SJSA1 (cell line): ENCODE results near the gene PDZD4. TPM values are rescaled to one million over a fixed set of nuclear protein-coding genes. Genes with fewer than 3 reads are reported as not detected.

Source experiments
- DNase-seq, 2 experiments: peaks; one replicate each; pipeline ENCODE4 v3.0.0-alpha.2; 2015 to 2020; ENCODE audit warnings: low spot score in 2 of 2, low read depth in 1 of 2
- H3K27ac ChIP-seq: fragments of 250-450 bp; sonication (Bioruptor Pico); 2 replicates; pipeline ENCODE4 v1.5.1; 2020; ENCODE audit warnings: mild to moderate bottlenecking, moderate library complexity
- H3K27me3 ChIP-seq: fragments of 250-450 bp; sonication (Bioruptor Pico); replicated peaks from 2 replicates; pipeline ENCODE4 v1.5.1; 2020; ENCODE audit warnings: mild to moderate bottlenecking, moderate library complexity
- H3K36me3 ChIP-seq: fragments of 250-450 bp; sonication (Bioruptor Pico); 2 replicates; pipeline ENCODE4 v1.5.1; 2020; ENCODE audit warnings: mild to moderate bottlenecking
- H3K4me1 ChIP-seq: fragments of 250-450 bp; sonication (Bioruptor Pico); replicated peaks from 2 replicates; pipeline ENCODE4 v1.6.1; 2021; ENCODE audit warnings: mild to moderate bottlenecking
- H3K4me3 ChIP-seq: fragments of 250-450 bp; sonication (Bioruptor Pico); 2 replicates; pipeline ENCODE4 v1.5.1; 2020; ENCODE audit warnings: mild to moderate bottlenecking
- H3K9me3 ChIP-seq: fragments of 250-450 bp; sonication (Bioruptor Pico); replicated peaks from 2 replicates; pipeline ENCODE4 v1.5.1; 2020; ENCODE audit warnings: mild to moderate bottlenecking
- total RNA-seq: library from RNA; depleted of rRNA; stranded (reverse); fragments of >200 nt; shearing (Covaris generic); gene quantifications from 2 replicates; pipeline ENCODE4 v1.2.3, GENCODE V29; 2014

PDZD4 gene
- total RNA-seq, 1 experiment from 2014 or later = 0.79 TPM

DNA sequence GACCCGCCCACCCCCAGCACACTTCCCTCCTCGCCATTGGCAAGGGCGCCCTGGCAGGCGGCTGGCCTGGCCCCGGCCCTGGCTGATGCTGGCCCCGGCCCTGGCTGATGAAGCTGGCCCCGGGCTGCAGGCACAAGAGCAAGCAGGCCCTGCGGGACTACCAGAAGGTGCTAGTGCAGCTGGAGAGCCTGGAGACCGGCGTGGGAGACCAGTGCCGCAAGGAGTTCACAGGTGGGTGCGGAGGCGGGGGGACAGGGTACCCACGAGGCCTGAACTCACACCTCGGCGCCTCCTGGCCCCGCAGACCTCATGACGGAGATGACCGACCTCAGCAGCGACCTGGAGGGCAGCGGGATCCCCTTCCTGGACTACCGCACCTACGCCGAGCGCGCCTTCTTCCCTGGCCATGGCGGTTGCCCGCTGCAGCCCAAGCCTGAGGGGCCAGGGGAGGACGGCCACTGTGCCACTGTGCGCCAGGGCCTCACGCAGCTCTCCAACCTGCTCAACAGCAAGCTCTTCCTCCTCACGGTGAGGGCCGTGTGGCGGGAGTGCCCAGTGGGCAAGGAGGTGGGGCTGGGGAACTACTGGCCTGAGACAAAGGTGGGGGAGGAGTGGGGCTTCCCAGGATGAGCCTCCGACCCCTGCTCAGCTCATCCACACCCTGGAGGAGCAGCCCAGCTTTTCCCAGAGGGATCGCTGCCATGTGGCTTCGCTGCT lies 55.6 kb downstream of the PDZD4 start:
- Histone ChIP-seq H3K36me3 (no peaks in the 10 kb centered on the region), H3K4me1 (no peaks in the 10 kb centered on the region), H3K4me3 (no peak overlapping the region), H3K27ac (no peak overlapping the region), H3K27me3 (no peaks in the 10 kb centered on the region), H3K9me3 (no peaks in the 10 kb centered on the region)
- no peak for DNase-seq

DNA sequence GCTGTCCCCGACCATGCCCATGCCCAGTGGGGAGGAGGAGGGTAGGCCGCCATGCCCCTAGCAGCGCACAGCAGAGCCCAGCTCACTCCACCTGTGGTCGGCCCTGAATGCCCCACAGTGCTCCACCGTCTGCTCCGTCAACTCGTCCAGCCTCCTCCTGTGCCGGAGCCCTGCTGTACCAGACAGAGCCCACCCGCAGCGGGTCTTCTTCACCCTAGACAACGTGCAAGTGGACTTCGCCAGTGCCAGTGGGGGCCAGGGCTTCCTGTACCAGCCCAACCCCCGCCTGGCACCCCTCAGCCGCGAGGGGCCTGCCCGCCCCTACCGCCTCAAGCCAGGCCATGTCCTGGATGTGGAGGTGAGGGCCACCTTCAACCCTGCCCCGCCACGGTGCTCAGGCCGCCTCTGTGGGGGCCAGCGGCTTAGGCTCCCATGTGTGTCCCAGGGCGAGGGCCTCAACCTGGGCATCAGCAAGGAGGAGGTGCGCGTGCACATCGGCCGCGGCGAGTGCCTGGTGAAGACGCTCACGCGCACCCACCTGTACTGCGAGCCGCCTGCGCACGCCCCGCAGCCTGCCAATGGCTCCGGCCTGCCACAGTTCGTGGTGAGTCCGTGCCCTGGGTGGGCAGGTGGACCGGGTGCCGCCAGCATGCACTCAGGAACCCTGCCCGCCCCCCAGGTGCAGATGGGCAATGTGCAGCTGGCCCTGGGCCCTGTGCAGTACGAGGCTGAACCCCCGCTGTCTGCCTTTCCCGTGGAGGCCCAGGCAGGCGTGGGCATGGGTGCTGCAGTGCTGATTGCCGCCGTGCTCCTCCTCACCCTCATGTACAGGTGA lies 56.4 kb downstream of the PDZD4 start:
- H3K27me3 ChIP-seq = no peaks in the 10 kb centered on the region
- no peak for DNase-seq
- no peaks in the 10 kb centered on the region for H3K4me1 ChIP-seq
- H3K4me3 ChIP-seq = no peak overlapping the region
- no peaks in the 10 kb centered on the region for H3K36me3 ChIP-seq
- no peak overlapping the region for H3K27ac ChIP-seq
- no peaks in the 10 kb centered on the region for H3K9me3 ChIP-seq

DNA sequence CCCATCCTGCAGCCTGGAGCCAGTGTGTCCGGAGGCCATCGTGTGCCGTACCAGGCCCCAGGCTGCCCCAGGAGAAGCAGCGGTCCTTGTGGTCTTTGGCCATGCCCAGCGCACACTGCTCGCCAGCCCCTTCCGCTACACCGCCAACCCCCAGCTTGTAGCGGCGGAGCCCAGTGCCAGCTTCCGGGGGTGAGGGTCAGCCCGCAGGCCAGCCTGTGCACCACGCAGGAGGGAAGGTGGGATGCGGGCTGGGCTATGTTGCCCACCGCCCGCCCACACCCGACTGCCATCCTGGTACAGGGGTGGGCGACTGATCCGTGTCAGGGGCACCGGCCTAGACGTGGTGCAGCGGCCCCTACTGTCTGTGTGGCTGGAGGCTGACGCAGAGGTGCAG lies 57.1 kb downstream of the PDZD4 start:
- no peak overlapping the region for H3K27ac ChIP-seq

GRCh38 chrX:153772316-153773217 lies 57.8 kb downstream of the PDZD4 start:
- H3K27ac ChIP-seq = no peak overlapping the region
- no peak for DNase-seq
- H3K4me1 ChIP-seq = no peaks in the 10 kb centered on the region
- H3K27me3 ChIP-seq = no peaks in the 10 kb centered on the region
- H3K4me3 ChIP-seq = no peak overlapping the region
- no peaks in the 10 kb centered on the region for H3K36me3 ChIP-seq
- H3K9me3 ChIP-seq = no peaks in the 10 kb centered on the region

More for the DNA sequence above, 57.1 kb downstream of the PDZD4 start:
- no peak for DNase-seq
- Histone ChIP-seq H3K9me3 (no peaks in the 10 kb centered on the region), H3K27me3 (no peaks in the 10 kb centered on the region), H3K4me3 (no peak overlapping the region), H3K4me1 (no peaks in the 10 kb centered on the region), H3K36me3 (no peaks in the 10 kb centered on the region)

DNA sequence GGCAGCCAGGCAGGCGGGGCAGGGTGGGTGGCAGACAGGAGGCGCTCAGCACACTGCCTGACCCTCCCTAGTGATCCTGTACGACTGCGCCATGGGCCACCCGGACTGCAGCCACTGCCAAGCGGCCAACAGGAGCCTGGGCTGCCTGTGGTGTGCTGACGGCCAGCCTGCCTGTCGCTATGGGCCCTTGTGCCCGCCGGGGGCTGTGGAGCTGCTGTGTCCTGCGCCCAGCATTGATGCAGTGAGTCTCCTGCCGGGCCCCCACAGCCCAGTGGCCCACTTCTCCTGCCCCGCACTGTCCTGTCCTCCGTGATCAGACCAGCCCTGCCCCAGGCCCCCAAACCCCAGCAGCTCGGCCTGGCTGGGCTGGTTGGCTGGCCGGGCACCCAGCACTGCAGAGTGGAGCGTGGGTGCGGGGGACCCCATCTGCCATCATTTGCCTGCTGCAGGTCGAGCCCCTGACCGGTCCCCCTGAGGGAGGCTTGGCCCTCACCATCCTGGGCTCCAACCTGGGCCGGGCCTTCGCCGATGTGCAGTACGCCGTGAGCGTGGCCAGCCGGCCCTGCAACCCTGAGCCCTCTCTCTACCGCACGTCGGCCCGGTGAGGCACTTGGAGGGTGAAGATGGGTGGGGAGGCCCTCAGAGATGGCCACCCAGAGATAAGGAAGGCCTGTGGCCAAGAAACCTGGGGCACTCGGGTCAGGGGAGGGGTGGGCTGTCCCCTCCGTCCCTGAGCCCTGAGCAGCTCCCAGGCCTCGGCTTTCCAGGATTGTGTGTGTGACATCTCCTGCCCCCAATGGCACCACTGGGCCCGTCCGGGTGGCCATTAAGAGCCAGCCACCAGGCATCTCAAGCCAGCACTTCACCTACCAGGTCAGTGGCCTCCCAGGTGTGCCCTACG lies 58.7 kb downstream of the PDZD4 start:
- no peak for DNase-seq
- H3K27ac ChIP-seq = no peak overlapping the region
- H3K4me3 ChIP-seq = no peak overlapping the region
- no peaks in the 10 kb centered on the region for H3K36me3 ChIP-seq
- H3K4me1 ChIP-seq = peaks cover 3% of the 10 kb centered on the region
- H3K9me3 ChIP-seq = no peaks in the 10 kb centered on the region
- H3K27me3 ChIP-seq = no peaks in the 10 kb centered on the region

GRCh38 chrX:153770601-153771414 lies 59.5 kb downstream of the PDZD4 start:
- Histone ChIP-seq H3K27ac (no peak overlapping the region), H3K4me3 (no peak overlapping the region), H3K36me3 (no peaks in the 10 kb centered on the region), H3K4me1 (peaks cover 12% of the 10 kb centered on the region), H3K27me3 (no peaks in the 10 kb centered on the region), H3K9me3 (no peaks in the 10 kb centered on the region)
- no peak for DNase-seq

DNA sequence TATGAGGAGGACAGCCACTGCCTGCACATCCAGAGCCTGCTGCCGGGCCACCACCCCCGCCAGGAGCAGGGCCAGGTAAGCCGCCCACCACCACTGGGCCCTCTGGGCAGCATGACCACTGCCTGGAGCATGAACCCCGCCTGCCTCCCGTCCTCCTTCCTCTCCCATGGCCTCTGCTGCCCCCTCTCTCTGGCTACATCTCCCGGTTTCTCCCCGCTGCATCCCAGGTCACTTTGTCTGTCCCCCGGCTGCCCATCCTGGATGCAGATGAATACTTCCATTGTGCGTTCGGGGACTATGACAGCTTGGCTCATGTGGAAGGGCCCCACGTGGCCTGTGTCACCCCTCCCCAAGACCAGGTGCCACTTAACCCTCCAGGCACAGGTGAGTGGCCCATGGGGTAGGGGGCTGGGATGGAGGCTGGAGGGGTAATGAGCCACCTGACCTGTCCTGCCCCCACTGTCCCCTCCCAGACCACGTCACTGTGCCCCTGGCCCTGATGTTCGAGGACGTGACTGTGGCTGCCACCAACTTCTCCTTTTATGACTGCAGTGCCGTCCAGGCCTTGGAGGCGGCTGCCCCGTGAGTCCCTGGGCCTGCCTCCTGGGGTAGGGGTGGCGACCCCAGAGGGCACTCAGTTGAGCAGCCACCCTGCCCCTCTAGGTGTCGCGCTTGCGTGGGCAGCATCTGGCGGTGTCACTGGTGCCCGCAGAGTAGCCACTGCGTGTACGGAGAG lies 60.3 kb downstream of the PDZD4 start:
- H3K4me1 ChIP-seq = peaks cover 19% of the 10 kb centered on the region
- no peak for DNase-seq
- no peaks in the 10 kb centered on the region for H3K36me3 ChIP-seq
- no peaks in the 10 kb centered on the region for H3K9me3 ChIP-seq
- H3K27ac ChIP-seq = no peak overlapping the region
- no peak overlapping the region for H3K4me3 ChIP-seq
- H3K27me3 ChIP-seq = no peaks in the 10 kb centered on the region

- H3K27me3 ChIP-seq = no peaks in the 10 kb centered on the region
- no peaks in the 10 kb centered on the region for H3K9me3 ChIP-seq
- no peak overlapping the region for H3K4me3 ChIP-seq
- no peak overlapping the region for H3K27ac ChIP-seq
- DNase-seq = no peak
- H3K4me1 ChIP-seq = peaks cover 22% of the 10 kb centered on the region
- H3K36me3 ChIP-seq = no peaks in the 10 kb centered on the region
Observed at GRCh38 chrX:153769158-153769864, 61.0 kb downstream of the PDZD4 start.

DNA sequence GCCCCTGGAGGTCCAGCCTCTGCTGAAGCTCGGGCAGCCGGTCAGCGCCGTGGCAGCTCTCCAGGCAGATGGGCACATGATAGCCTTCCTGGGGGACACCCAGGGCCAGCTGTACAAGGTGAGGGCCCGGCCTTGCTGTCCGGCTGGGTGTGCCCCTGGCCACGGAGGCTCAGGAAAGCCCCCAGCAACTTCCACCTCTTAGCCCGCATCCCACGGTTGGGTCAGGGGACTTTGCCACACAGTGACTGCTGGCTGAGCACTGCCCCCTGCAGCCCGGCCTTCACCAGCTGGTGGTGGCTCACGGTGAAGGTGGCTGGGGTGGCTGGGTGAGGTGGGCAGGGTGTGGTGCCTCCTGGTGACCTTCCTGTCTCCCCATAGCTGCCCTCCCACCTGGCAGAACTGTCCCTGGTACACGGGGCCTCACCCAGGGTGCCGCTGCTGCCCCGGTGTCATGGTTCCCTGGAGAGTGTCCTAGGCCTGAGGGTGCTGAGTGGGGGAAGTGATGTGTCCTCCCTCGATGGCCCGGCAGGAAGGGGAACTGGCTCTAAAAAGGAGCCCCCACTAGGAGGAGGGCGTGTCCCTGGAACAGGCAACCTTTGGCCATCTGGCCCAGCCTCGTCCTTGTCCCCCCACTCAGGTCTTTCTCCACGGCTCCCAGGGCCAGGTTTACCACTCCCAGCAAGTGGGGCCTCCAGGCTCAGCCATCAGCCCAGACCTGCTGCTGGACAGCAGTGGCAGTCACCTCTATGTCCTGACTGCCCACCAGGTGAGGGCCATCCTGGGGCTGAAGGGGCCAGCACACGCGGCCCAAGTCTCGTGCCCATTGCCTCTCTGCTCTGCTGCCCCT lies 61.8 kb downstream of the PDZD4 start:
- H3K27me3 ChIP-seq = no peaks in the 10 kb centered on the region
- H3K4me1 ChIP-seq = peaks cover 26% of the 10 kb centered on the region
- no peak overlapping the region for H3K27ac ChIP-seq
- DNase-seq = no peak
- no peak overlapping the region for H3K4me3 ChIP-seq
- no peaks in the 10 kb centered on the region for H3K9me3 ChIP-seq
- H3K36me3 ChIP-seq = no peaks in the 10 kb centered on the region

DNA sequence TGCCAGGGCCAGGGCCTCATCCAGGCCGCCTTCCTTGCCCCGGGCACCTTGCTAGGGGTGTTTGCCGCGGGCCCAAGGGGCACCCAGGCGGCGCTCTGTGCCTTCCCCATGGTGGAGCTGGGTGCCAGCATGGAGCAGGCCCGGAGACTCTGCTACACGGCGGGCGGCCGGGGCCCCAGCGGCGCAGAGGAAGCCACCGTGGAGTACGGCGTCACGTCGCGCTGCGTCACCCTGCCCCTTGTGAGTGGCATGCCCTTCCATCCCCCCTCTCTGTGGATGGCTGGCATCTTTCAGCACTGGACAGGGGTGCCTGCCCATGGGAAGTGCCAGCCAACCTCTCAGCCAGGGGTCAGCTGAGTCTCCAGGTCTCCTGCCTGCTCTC lies 62.7 kb downstream of the PDZD4 start:
- Histone ChIP-seq H3K36me3 (no peaks in the 10 kb centered on the region), H3K4me3 (no peak overlapping the region), H3K4me1 (peaks cover 26% of the 10 kb centered on the region), H3K9me3 (no peaks in the 10 kb centered on the region), H3K27ac (no peak overlapping the region), H3K27me3 (no peaks in the 10 kb centered on the region)
- DNase-seq = no peak
